ENCODE data around the gene MKNK1. TPM values are rescaled to one million over a fixed set of nuclear protein-coding genes. Genes with fewer than 3 reads are reported as not detected.

The MKNK1 gene
- total RNA-seq, 1 experiment from 2014 or later = 18.6 TPM

GRCh38 chr1:46526013-46526690 lies 77.9 kb downstream of the MKNK1 start:
- Mint-ChIP-seq H3K4me1 (peaks cover 68% of the 10 kb centered on the region), H3K9me3 (no peaks in the 10 kb centered on the region), H3K27ac (no peak overlapping the region), H3K27me3 (ENCODE audit: low read depth) (peaks cover 89% of the 10 kb centered on the region), H3K4me3 (peak overlapping the region; percentile 18), H3K36me3 (no peaks in the 10 kb centered on the region)
- no peak for ATAC-seq
- CTCF ChIA-PET = interaction anchor here (0.7 to 10.6 kb wide), 21 partner anchors 9 to 199 kb away, joined by 3 to 241 read pairs (median 12); partner anchors contain the start of genes DMBX1, KNCN and MKNK1
- TF ChIP-seq, protein P1, sequence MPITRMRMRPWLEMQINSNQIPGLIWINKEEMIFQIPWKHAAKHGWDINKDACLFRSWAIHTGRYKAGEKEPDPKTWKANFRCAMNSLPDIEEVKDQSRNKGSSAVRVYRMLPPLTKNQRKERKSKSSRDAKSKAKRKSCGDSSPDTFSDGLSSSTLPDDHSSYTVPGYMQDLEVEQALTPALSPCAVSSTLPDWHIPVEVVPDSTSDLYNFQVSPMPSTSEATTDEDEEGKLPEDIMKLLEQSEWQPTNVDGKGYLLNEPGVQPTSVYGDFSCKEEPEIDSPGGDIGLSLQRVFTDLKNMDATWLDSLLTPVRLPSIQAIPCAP (CRISPR knock-in tag; IDR thresholded peaks at IDR 0.05) = no peak
- TF ChIP-seq FOXK1 (CRISPR knock-in tag; IDR thresholded peaks at IDR 0.05) (no peak), NFATC4 (CRISPR knock-in tag; IDR thresholded peaks at IDR 0.05) (0 out of 2 replicates have a peak, but pooled peaks have one; percentile 22)
- no peak for DNase-seq (ENCODE audit: low spot score)
- POLR2A ChIA-PET = interaction anchor here (0.9 to 1.5 kb wide), 5 partner anchors 37 to 84 kb away, joined by 3 to 10 read pairs (median 5); partner anchors contain the start of gene DMBX1

- ChIA-PET CTCF (interaction anchor here (1.7 to 10.6 kb wide), 9 partner anchors 8 to 111 kb away, joined by 6 to 241 read pairs (median 68); partner anchors contain the start of genes DMBX1 and KNCN), POLR2A (interaction anchor here (0.9 kb wide), 1 partner anchor 76 kb away, joined by 3 read pairs; no protein-coding TSS in a partner anchor)
- DNase-seq (ENCODE audit: low spot score) = no peak
- no peak for ATAC-seq
- TF ChIP-seq PRRX2 (CRISPR knock-in tag; IDR thresholded peaks at IDR 0.05) (no peak), ZNF423 (CRISPR knock-in tag; IDR thresholded peaks at IDR 0.05) (peak; percentile 21; the same call in 1 of the 2 replicates)
- Mint-ChIP-seq H3K9me3 (no peaks in the 10 kb centered on the region), H3K4me3 (peak overlapping the region; percentile 18; the same call in 1 of the 2 replicates), H3K27me3 (ENCODE audit: low read depth) (peaks cover 82% of the 10 kb centered on the region), H3K36me3 (no peaks in the 10 kb centered on the region), H3K27ac (no peak overlapping the region), H3K4me1 (peaks cover 65% of the 10 kb centered on the region)
Observed at GRCh38 chr1:46525253-46525983, 78.7 kb downstream of the MKNK1 start.

DNA sequence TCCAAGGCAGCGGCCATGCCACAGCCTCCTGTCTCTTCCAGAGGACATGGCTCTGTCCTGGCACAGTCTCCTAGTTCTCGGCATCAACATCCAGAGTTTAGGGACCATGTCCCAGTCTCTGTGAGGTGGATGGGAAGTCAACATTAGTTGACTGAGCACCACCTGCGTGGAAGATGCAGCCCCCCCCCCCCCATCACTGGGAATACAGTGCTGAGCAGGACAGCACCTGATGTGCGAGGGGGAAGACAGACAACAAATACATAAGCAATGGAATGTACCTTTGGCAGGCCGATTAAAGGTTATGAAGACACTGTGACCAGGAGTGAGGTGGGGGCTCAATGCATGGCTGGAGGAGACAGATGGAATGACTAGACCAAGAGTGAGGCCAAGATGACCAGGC lies 79.2 kb downstream of the MKNK1 start:
- no peak overlapping the region for H3K27ac Mint-ChIP-seq
- ATAC-seq = no peak
- peak overlapping the region; percentile 11; the same call in 1 of the 2 replicates for H3K4me3 Mint-ChIP-seq
- H3K36me3 Mint-ChIP-seq = no peaks in the 10 kb centered on the region
- TF ChIP-seq PREB (CRISPR knock-in tag; IDR thresholded peaks at IDR 0.05; ENCODE audit: borderline replicate concordance) = no peak
- no peak for TF ChIP-seq ZMAT4 (CRISPR knock-in tag; IDR thresholded peaks at IDR 0.05)
- TF ChIP-seq ZNF121 (CRISPR knock-in tag; IDR thresholded peaks at IDR 0.05) = no peak
- TF ChIP-seq, protein P2, sequence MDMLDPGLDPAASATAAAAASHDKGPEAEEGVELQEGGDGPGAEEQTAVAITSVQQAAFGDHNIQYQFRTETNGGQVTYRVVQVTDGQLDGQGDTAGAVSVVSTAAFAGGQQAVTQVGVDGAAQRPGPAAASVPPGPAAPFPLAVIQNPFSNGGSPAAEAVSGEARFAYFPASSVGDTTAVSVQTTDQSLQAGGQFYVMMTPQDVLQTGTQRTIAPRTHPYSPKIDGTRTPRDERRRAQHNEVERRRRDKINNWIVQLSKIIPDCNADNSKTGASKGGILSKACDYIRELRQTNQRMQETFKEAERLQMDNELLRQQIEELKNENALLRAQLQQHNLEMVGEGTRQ (CRISPR knock-in tag; IDR thresholded peaks at IDR 0.05) = no peak
- TF ChIP-seq MYBL2 (CRISPR knock-in tag; IDR thresholded peaks at IDR 0.05) = no peak
- TF ChIP-seq, protein P3, sequence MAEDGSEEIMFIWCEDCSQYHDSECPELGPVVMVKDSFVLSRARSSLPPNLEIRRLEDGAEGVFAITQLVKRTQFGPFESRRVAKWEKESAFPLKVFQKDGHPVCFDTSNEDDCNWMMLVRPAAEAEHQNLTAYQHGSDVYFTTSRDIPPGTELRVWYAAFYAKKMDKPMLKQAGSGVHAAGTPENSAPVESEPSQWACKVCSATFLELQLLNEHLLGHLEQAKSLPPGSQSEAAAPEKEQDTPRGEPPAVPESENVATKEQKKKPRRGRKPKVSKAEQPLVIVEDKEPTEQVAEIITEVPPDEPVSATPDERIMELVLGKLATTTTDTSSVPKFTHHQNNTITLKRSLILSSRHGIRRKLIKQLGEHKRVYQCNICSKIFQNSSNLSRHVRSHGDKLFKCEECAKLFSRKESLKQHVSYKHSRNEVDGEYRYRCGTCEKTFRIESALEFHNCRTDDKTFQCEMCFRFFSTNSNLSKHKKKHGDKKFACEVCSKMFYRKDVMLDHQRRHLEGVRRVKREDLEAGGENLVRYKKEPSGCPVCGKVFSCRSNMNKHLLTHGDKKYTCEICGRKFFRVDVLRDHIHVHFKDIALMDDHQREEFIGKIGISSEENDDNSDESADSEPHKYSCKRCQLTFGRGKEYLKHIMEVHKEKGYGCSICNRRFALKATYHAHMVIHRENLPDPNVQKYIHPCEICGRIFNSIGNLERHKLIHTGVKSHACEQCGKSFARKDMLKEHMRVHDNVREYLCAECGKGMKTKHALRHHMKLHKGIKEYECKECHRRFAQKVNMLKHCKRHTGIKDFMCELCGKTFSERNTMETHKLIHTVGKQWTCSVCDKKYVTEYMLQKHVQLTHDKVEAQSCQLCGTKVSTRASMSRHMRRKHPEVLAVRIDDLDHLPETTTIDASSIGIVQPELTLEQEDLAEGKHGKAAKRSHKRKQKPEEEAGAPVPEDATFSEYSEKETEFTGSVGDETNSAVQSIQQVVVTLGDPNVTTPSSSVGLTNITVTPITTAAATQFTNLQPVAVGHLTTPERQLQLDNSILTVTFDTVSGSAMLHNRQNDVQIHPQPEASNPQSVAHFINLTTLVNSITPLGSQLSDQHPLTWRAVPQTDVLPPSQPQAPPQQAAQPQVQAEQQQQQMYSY (CRISPR knock-in tag; IDR thresholded peaks at IDR 0.05) = no peak
- TF ChIP-seq, protein P1 (CRISPR knock-in tag; IDR thresholded peaks at IDR 0.05) = no peak
- TF ChIP-seq PRRX2 (CRISPR knock-in tag; IDR thresholded peaks at IDR 0.05) = no peak
- no peak for TF ChIP-seq SOX15 (CRISPR knock-in tag; IDR thresholded peaks at IDR 0.05)
- TF ChIP-seq, protein P4, sequence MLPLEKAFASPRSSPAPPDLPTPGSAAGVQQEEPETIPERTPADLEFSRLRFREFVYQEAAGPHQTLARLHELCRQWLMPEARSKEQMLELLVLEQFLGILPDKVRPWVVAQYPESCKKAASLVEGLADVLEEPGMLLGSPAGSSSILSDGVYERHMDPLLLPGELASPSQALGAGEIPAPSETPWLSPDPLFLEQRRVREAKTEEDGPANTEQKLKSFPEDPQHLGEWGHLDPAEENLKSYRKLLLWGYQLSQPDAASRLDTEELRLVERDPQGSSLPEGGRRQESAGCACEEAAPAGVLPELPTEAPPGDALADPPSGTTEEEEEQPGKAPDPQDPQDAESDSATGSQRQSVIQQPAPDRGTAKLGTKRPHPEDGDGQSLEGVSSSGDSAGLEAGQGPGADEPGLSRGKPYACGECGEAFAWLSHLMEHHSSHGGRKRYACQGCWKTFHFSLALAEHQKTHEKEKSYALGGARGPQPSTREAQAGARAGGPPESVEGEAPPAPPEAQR (CRISPR knock-in tag; IDR thresholded peaks at IDR 0.05) = no peak
- H3K27me3 Mint-ChIP-seq (ENCODE audit: low read depth) = peaks cover 76% of the 10 kb centered on the region
- no peaks in the 10 kb centered on the region for H3K9me3 Mint-ChIP-seq
- peaks cover 69% of the 10 kb centered on the region for H3K4me1 Mint-ChIP-seq
- ChIA-PET CTCF (interaction anchor here (1.0 to 6.1 kb wide), 5 partner anchors 37 to 78 kb away, joined by 3 to 68 read pairs (median 31); no protein-coding TSS in a partner anchor), POLR2A (no interaction called here)
- DNase-seq (ENCODE audit: low spot score) = no peak
